AG09309 (cell line): ENCODE data around the gene GABRR2.

Experiments
- DNase-seq: peaks from one replicate; pipeline ENCODE4 v3.0.0-alpha.2; 2010; ENCODE audit warnings: low read depth
- H3K4me3 ChIP-seq: 2 replicates; pipeline ENCODE4 v1.5.1; 2011; ENCODE audit warnings: mild to moderate bottlenecking, low read depth, low read length, moderate library complexity; ENCODE audit not compliant: control insufficient read depth
- CTCF ChIP-seq: IDR thresholded peaks from 2 replicates; pipeline ENCODE4 v1.5.1; 2011; ENCODE audit warnings: mild to moderate bottlenecking, low read depth, low read length, inconsistent platforms; ENCODE audit not compliant: insufficient read depth, control insufficient read depth; ENCODE audit errors: missing control alignments

The GABRR2 gene

DNA sequence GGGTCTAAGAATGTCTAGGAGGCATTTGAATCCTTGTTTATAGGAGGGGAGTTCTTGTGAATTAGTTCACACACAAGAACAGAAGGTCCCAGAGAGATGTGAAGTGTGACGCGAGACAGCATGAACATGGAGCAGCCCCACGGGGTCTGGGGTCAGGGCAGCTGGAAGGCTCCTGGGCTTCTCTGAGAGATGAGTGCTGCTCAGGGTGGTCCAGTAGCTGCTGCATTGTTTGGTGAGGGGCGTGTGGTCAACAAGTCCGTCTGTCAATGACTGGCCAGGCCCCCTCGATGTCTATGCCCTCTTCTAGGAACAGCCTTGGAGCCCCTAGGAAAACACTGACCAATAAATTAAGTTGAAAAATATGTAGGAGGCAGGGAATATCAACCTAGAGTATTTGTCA lies 57.8 kb downstream of the GABRR2 start:
- H3K4me3 ChIP-seq: no peak overlapping the region
- no peak for TF ChIP-seq CTCF
- DNase-seq: no peak

- no peak overlapping the region for H3K4me3 ChIP-seq
- TF ChIP-seq CTCF: no peak
- DNase-seq: no peak
Observed at GRCh38 chr6:89255417-89255816, 59.7 kb downstream of the GABRR2 start.

DNA sequence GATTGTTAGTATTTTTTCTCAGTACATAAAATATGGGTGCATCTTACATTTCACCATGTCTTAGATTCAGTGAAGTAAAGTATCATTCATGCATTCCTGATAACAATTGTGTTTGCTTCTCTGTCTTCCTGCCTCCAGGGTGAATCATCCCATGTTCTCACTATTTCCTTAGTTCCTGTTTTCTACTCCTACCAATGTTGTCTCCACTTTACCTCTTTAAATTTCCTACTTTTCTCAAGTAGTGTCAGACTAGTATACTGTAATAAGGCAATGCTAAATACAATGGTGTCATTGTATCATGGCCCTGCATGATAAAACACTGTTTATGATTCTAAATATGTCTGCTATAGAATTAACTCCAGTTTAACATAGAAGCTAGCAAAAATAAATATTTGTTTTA lies 60.5 kb downstream of the GABRR2 start:
- H3K4me3 ChIP-seq: no peak overlapping the region
- no peak for TF ChIP-seq CTCF
- DNase-seq: no peak

DNA sequence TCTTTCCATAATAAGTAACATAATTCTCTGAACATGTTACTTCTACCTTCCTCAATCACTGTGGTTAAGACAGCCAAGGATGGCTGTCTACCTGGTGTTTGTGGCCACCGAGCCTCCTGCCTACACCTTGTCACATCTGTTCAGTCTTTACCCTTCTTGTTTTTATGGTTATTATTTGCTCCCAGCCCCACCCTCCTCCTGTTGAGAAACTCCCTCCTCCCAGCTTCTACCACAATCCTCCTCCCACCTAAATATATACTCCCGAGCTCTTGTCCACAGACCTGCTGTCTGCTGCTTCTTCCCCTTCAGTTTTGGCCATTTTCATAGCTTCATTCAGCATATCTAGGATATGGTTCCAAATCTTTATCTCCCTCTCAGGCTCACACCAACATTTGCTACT lies 62.2 kb downstream of the GABRR2 start:
- no peak for DNase-seq
- H3K4me3 ChIP-seq: no peak overlapping the region
- no peak for TF ChIP-seq CTCF

DNA sequence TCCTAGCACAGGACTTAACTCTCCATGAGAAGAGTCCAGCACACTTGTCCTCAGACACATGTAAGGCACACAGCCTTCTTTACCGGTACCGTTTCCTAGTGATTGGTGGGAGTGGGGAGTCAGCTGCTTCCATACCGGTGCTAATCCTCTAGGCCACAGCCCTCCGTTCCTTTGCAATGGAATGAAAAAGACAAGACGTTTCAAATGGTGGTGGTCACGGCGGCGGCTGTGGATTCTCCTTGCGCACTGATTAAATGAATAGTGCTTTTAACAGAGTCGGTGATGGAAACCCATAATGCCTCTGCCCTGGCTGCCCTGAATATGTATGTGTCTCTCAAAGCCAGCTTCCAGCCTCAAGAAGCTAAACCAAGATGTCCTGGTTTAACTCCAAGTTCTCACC lies 63.1 kb downstream of the GABRR2 start:
- no peak for TF ChIP-seq CTCF
- DNase-seq: no peak
- no peak overlapping the region for H3K4me3 ChIP-seq

- no peak overlapping the region for H3K4me3 ChIP-seq
- TF ChIP-seq CTCF: no peak
- no peak for DNase-seq
Observed at GRCh38 chr6:89251170-89251569, 63.9 kb downstream of the GABRR2 start.

- H3K4me3 ChIP-seq: no peak overlapping the region
- no peak for DNase-seq
- TF ChIP-seq CTCF: no peak
Observed at GRCh38 chr6:89250239-89250638, 64.9 kb downstream of the GABRR2 start.
